Skeletal muscle satellite cell (primary cell): ENCODE results near the gene CDC42BPB.
A peak's percentile ranks its signal among the peaks of the same experiment; 100 is the strongest.

Source experiments
- H3K27me3 ChIP-seq: 2 replicates; pipeline ENCODE4 v1.7.0; 2013; ENCODE audit warnings: low read length; ENCODE audit not compliant: control insufficient read depth, insufficient read depth
- H3K36me3 ChIP-seq: 2 replicates; pipeline ENCODE4 v1.7.0; 2013; ENCODE audit warnings: mild to moderate bottlenecking, control low read depth, low read length; ENCODE audit not compliant: insufficient read depth
- H3K4me1 ChIP-seq: 2 replicates; pipeline ENCODE4 v1.7.0; 2013; ENCODE audit warnings: low read length; ENCODE audit not compliant: control insufficient read depth, insufficient read depth
- H3K4me2 ChIP-seq: 2 replicates; pipeline ENCODE4 v1.7.0; 2013; ENCODE audit warnings: mild to moderate bottlenecking, low read length
- H3K4me3 ChIP-seq: 2 replicates; pipeline ENCODE4 v1.7.0; 2013; ENCODE audit warnings: low read length
- H3K9ac ChIP-seq: 2 replicates; pipeline ENCODE4 v1.7.0; 2013; ENCODE audit warnings: mild to moderate bottlenecking, low read depth, low read length, moderate library complexity
- H3K9me3 ChIP-seq: replicated peaks from 2 replicates; pipeline ENCODE4 v1.7.0; 2013; ENCODE audit warnings: mild to moderate bottlenecking, control low read depth, low read length

The CDC42BPB gene

DNA sequence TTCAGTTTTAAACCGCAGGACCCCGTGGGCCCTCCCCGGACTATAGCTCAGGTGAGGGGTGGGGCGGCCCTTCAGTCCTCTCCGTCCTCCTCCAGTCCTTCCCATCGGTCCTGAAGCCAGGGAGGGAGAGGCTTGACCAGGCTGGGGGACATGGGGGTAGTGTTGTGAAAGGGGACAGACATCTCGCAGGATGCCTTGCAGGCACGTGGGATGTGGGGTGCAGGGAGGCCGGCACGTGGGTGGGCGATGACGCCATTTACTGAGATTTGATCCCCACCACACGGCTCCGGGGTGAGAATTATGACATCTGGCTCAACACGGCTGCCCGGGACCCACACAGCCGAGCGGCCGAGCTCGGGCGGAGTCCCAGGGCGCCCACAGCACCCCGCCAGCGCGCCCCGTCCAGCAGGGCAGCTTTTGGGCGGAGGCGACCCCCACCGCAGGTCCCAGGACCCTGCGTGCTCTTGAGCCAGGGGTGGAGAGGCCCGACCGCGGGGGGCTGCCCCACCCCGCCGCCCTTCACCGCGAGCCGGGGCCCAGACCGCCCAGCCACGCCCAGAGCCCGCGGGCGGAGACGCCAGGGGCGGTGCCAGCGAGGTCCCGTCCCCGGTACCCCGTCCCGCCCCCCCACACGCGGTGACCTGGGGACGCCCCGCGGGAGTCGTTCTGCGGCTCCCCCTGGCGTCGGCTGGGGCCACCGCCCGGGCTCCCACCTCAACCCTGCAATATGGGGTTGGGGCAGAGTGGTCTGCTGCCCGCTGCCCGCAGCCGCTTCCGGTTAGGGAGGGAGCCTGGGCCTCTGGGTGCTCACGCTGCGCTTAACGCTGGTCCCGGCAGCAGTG is 33.9 kb upstream of the CDC42BPB start:
- Histone ChIP-seq H3K36me3 (no peaks in the 10 kb centered on the region), H3K9ac (peak overlapping the region; percentile 69), H3K4me3 (peak overlapping the region; percentile 66), H3K27me3 (peaks cover 29% of the 10 kb centered on the region), H3K4me2 (peak overlapping the region; percentile 94), H3K4me1 (peaks cover 14% of the 10 kb centered on the region), H3K9me3 (no peaks in the 10 kb centered on the region)

DNA sequence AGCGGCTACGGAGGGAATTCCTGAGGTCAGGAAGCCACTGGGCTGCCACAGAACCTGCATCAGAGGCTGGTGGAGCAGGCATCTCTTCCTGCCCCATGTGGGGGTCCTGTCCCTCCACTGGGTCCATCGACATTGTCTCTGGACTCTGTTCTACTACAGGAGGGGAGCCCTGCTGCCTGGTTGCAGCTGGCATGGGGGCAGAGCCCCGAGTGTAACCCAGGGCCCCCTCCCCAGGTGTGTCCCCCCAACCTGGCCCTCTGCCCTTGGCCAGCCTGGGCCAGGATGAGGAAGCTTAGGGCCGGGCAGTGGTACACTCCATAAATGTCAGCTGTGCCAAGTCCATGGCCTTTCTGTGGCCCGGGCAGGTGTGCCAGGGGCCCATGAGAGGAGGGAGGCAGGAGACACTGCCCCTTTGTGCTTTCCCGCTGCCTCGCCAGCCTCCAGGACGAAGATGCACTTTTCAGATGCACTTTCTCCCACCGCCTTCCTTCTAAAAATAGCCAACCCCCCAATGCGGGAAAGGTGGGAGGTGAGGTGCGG is 33.2 kb upstream of the CDC42BPB start:
- Histone ChIP-seq H3K4me1 (peaks cover 14% of the 10 kb centered on the region), H3K9me3 (no peaks in the 10 kb centered on the region), H3K36me3 (no peaks in the 10 kb centered on the region), H3K27me3 (peaks cover 32% of the 10 kb centered on the region), H3K9ac (no peak overlapping the region), H3K4me2 (peak overlapping the region; percentile 94), H3K4me3 (no peak overlapping the region)

DNA sequence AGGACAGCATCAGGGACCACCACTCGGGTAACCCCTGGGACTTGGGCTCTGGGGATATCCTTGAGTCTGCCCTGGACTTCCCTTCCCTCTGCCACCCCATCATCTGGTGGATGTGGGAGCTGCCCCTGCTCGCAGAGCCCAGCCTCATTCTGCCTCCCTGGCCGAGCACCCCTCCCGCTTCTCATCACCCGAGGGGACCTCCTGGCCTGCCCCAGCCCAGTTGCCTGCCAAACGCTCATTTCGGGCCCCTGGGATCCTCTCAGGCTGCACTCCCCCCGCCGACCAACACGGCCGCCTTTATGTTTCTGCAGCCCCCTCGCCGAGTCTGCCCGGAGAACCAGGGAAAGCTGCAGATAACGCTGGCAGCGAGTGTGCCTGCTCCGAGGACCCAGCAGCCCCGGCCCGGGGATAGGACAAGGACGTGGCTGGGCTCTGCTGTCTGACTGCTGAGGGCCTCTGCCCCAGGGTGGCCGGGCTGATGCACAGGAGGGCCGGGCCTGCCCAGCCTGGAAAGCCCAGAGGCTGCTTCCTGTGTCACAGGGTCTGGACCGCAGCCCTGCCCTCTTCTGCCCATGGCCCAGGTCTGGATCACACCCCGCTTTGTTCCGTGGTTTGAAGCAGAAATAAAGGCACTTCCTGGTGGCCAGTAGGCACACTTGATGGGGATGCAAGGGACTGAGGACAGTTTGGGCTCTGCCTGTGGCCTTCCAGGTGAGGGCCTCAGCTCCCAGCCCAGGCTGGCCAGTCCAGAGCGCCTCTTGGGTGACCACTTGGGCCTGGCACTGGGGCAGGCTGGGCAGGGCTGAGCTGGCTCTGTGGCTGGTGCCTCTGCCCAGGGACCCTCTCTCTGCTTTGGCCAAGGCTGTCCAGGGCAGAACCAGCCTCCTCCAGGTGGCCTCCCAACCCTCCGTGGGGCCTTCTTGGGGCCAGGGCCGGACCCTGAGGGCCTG is 32.3 kb upstream of the CDC42BPB start:
- H3K4me2 ChIP-seq, result no peak overlapping the region
- H3K4me1 ChIP-seq, result peaks cover 10% of the 10 kb centered on the region
- no peak overlapping the region for H3K9ac ChIP-seq
- H3K27me3 ChIP-seq, result peaks cover 35% of the 10 kb centered on the region
- no peaks in the 10 kb centered on the region for H3K36me3 ChIP-seq
- H3K9me3 ChIP-seq, result no peaks in the 10 kb centered on the region
- H3K4me3 ChIP-seq, result no peak overlapping the region

DNA sequence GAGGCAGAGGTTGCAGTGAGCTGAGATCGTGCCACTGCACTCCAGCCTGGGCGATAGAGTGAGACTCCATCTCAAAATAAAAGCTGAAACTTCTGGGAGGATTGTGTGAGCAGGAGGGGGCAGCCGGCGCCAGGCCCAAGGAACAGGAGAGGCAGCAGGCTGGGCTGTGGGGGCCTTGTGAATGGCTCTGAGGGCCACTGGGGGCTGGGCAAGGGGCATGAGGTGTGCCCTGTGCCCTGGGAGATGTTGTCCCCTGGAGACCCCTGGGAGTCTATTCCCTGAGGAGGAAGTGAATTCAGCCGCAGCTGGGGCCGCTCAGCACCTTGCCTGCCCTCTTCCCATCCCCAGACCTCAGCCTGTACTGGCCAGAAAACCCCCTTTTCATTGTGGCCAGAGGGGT is 31.6 kb upstream of the CDC42BPB start:
- Histone ChIP-seq H3K27me3 (peaks cover 43% of the 10 kb centered on the region), H3K4me3 (no peak overlapping the region), H3K4me1 (peaks cover 6% of the 10 kb centered on the region), H3K9ac (no peak overlapping the region), H3K36me3 (no peaks in the 10 kb centered on the region), H3K4me2 (no peak overlapping the region), H3K9me3 (no peaks in the 10 kb centered on the region)

DNA sequence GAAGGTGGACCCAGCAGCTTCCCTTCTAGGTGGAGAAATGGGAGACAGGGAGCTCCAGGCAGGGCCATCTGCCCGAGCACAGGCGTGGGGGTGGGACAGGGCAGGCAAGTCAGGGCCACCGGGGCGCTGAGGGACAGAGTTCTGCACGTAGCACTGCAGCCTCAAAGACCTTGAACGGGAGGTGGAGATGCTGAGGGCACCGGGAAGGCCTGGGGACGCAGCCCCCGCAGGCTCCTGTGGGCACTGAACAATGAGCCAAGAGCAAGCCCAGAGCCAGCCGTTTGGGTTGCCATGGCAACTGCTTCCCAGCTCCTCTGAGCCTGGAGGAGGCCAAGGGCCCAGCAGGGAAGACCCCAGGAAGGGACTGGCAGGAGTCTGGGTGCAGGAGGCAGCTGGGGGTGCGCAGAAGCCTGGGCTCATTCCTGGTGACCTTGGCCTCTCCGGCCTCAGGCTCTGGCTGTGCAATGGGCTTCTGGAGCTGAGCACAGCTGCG is 30.0 kb upstream of the CDC42BPB start:
- H3K27me3 ChIP-seq, result peaks cover 45% of the 10 kb centered on the region
- no peak overlapping the region for H3K4me3 ChIP-seq
- H3K9me3 ChIP-seq, result no peaks in the 10 kb centered on the region
- no peak overlapping the region for H3K9ac ChIP-seq
- H3K36me3 ChIP-seq, result no peaks in the 10 kb centered on the region
- H3K4me1 ChIP-seq, result peaks cover 6% of the 10 kb centered on the region
- H3K4me2 ChIP-seq, result no peak overlapping the region

DNA sequence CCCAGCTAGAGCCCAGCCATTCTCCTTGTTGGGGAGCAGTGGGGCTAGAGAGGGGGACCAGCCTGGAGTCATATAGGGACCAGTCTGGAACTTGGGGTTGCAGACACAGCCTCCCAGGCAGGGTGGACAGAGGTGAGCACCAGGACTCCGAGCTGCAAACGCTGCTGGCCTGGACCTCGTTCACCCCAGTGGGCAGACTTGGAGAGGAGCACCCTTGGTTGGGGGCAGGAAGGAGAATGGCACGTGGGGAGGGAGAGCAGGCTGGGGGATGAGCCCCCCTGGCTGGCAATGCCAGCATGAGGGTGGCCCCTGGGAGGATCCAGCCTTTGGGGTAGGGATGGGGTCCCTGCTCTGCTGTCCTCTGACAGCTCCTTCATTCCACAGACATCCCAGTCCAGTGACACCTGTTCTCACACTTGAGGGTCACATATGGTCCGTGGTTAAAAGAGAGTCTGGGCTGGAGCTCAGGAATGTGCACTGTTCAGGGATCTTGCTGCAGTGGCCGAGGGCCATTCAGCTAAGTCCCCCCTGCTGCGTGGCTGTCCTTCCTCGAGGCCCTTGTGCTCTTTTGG is 29.5 kb upstream of the CDC42BPB start:
- H3K9ac ChIP-seq, result no peak overlapping the region
- H3K4me2 ChIP-seq, result no peak overlapping the region
- no peak overlapping the region for H3K4me3 ChIP-seq
- H3K27me3 ChIP-seq, result peaks cover 49% of the 10 kb centered on the region
- no peaks in the 10 kb centered on the region for H3K9me3 ChIP-seq
- peaks cover 6% of the 10 kb centered on the region for H3K4me1 ChIP-seq
- H3K36me3 ChIP-seq, result no peaks in the 10 kb centered on the region

DNA sequence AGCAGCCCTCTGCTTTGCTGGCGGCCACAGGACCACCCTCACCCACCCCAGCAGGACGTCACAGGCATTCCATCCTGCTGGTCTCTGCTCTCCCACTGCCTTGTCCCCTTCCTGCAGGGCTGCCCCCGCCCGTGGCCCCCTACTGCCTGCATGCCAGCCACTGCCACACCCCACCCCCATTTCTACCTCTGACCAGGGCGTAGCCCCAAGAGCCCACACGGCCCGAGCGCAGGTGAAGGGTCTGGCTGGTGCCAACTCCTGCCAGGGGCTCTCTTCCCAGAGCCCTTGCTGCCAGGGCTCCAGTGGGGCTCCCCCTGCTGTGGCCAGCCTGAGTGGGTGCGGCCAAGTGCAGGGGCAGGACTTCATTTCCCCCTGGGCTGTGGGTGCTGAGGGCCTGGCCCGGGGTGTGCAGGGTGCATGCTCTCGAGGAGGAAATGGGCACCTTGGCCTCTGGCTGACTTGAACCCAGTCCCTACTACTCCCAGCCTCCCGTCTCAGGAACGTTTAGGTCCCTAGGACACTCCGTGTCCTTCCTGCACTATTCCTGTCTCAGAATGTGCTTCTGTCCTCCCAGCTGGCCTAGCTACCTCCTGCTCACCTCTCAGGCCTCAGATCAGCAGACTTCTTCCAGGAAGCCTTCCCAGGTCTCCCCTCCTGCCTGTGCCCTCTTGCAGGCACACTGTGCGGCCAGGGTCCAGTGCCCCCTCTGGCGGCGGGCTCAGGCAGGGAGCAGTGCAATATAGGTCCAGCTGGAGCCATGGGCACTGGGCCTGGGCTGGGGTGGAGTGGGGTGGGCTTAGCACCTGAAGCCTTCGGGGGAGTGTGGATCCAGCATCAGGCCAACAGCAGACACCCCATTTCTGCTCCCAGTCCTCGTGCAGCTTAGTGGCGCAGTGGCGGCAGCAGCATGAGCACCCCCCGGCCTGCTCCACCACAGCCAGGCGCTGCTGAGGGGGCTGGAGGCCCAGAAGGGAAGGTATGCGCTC is 28.1 kb upstream of the CDC42BPB start:
- Histone ChIP-seq H3K4me2 (no peak overlapping the region), H3K4me1 (no peaks in the 10 kb centered on the region), H3K9me3 (no peaks in the 10 kb centered on the region), H3K9ac (no peak overlapping the region), H3K27me3 (peaks cover 51% of the 10 kb centered on the region), H3K36me3 (no peaks in the 10 kb centered on the region), H3K4me3 (no peak overlapping the region)

DNA sequence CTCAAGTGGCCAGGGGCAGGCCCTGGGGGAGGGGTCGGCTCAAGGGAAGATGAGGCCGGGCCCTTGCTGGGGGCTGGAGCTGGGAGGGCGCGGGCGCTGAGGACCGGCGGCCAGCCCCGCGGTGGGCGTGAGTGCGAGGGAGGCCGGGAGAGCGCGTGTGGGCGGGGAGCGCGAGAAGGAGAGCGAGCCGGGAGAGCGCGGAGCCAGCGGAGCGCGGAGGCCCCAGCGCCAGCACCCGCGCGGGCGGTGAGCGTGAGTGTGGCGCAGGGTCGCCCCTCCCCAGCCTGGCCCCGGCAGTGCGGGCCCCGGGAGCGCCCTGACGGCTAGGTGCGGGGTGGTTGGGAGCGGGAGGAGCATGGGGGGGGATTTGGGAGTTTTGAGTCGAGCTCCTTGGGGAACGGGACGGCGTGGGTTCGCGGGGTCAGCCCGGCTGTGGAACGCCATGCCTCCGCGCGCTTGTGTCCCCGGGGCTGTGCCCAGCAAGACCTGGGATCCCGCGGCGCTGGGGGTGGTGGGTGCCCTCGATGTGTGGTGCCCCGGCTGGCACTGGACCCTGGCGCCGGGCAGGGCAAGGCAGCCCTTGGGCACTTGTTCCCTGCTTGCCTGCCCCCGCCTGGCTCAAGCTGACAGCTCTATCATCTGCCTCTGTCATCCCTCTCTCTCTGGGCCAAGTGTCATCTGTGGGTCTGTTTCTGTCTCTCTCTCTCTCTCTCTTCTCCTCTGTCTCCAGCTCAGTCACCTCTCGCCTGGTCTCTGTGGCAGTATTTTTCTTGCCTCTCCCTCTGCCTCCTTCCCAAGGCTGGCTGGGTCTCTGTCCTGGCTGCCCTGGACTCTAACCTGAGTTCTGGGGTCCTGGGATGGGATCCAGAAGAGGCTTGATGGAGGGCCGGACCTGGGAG is 26.9 kb upstream of the CDC42BPB start, which contains the start of gene LBHD2:
Gene LBHD2 (plus strand): TSS at position 190 of the 899 bp plus-strand sequence. CDS start 1,803 bp downstream, outside the sequence.
- no peak within 1 kb of the TSS for H3K4me3 ChIP-seq
- no peaks in the 10 kb centered on the region for H3K36me3 ChIP-seq
- H3K4me2 ChIP-seq, result no peak within 1 kb of the TSS
- H3K9ac ChIP-seq, result no peak within 1 kb of the TSS
- H3K9me3 ChIP-seq, result no peaks in the 10 kb centered on the region
- no peaks in the 10 kb centered on the region for H3K4me1 ChIP-seq
- H3K27me3 ChIP-seq, result peaks cover 55% of the 10 kb centered on the region

DNA sequence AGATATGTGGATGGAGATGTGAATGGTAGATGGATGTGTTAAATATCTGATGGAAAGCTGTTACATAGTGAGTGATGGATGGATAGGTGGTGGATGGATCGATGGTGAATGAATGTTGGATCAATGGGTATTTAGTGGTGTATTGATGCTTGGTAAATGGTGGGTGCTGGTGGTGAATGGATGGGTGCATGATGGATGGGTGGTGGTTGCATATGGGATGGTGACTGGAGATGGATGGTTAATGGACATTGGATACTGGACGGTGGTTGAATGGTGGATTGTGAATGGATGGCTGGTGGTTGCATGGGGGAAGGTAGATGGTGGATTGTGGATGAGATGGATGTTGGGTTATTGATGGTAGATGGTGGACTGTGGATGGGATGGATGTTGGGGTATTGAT is 24.6 kb upstream of the CDC42BPB start:
- Histone ChIP-seq H3K4me1 (no peaks in the 10 kb centered on the region), H3K36me3 (no peaks in the 10 kb centered on the region), H3K4me2 (no peak overlapping the region), H3K9me3 (no peaks in the 10 kb centered on the region), H3K4me3 (no peak overlapping the region), H3K9ac (no peak overlapping the region), H3K27me3 (peaks cover 51% of the 10 kb centered on the region)
